ENCODE results near the gene REV3L.

REV3L gene

GRCh38 chr6:111462770-111463391 lies 20.1 kb downstream of the REV3L start:
- no peak for DNase-seq

- DNase-seq = no peak
Measured at GRCh38 chr6:111461860-111462259, 21.2 kb downstream of the REV3L start.

GRCh38 chr6:111458670-111459232 lies 24.3 kb downstream of the REV3L start:
- DNase-seq = no peak

DNA sequence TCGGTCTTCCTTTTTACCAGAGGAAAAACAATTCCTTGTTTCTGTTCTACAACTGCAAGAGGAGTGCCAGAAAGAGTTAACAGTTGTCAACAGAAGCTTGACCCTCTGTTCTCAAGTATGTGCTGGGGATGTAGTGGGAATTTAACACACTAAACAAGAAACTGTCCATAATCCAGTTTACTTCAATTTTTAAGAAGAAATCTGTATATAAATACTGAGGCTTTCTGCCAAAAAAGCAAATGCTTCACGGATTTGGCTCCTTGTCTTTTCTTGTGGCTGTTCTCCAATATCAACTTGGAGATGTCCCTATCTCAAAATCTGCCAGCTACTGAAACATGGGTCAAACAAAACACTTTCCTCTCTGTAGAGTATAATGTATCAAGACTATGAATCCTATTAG lies 26.8 kb downstream of the REV3L start:
- DNase-seq = no peak

GRCh38 chr6:111450636-111451035 lies 32.4 kb downstream of the REV3L start:
- no peak for DNase-seq

GRCh38 chr6:111450087-111450486 lies 32.9 kb downstream of the REV3L start:
- no peak for DNase-seq

GRCh38 chr6:111449129-111449528 lies 33.9 kb downstream of the REV3L start:
- no peak for DNase-seq

- no peak for DNase-seq
Measured at GRCh38 chr6:111447051-111447450, 36.0 kb downstream of the REV3L start.

- DNase-seq = no peak
Measured at GRCh38 chr6:111445861-111446267, 37.2 kb downstream of the REV3L start.

DNA sequence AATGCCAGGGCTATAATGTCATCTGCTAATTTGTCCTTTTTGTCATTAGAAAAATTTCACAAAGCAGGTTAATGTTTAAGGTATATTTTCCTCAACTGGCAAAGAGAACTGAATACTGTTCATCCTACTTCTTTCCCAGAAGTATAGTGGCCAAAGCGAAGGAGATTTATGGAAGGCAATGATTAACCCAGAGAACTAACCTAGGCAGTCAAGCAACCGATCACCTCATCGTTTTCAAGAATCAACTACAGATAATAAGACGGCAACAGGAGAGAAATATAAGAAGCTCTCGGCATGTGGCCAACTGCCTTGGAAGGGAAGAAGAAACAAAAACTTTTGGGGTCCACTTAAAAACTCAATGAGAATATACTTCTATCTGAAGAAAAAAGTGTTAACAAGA lies 38.2 kb downstream of the REV3L start:
- DNase-seq = no peak

GRCh38 chr6:111441678-111442243 lies 41.3 kb downstream of the REV3L start:
- no peak for DNase-seq

DNA sequence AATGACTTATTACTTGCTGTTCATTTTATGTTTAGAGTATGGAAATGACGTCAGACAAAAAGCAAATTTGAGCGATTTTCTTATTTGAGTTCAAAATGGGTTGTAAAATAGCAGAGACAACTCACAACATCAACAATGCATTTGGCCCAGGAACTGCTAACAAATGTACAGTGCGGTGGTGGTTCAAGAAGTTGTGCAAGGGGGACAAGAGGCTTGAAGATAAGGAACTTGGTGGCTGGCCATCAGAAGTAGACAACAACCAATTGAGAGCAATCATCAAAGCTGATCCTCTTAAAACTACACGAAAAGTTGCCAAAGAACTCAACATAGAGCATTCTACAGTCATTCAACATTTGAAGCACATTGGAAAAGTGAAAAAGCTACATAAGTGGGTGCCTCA lies 43.8 kb downstream of the REV3L start:
- no peak for DNase-seq

GRCh38 chr6:111437573-111437972 lies 45.4 kb downstream of the REV3L start:
- DNase-seq = no peak

DNA sequence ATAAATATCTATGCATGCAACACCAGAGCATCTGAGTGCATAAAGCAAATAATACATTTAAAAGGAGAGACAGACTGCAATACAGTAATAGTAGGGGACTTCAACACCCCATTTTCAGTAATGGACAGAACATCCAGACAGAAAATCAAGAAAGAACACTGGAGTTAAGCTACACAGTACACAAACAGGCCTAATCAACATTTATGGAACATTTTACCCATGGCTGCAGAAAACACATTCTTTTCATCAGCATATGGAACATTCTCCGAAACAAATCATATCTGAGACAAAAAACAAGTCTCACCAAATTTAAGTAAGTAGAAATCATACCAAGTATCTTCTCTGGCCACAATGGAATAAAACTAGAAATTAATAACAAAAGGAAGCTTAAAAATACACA lies 50.5 kb downstream of the REV3L start:
- DNase-seq = no peak

- DNase-seq = peak in 1 of 2 experiments; percentile 6
Measured at GRCh38 chr6:111430605-111431376, 52.2 kb downstream of the REV3L start.

DNA sequence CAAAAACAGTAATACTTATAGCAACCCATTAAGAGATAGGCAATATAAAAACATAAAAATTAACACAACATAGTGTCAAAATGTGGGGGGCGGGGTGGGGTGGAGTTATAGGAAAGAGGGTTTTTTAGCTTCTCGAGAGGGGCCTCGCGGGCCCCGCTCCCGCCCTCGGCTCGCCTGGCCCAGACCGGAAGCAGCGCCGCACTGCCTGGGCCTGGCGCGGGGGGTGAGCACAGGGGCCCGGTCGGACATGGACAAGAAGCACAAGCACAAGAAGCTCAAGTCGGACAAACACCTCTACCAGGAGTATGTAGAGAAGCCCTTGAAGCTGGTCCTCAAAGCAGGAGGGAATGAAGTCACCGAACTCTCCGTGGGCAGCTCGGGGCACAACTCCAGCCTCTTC lies 53.4 kb downstream of the REV3L start:
- no peak for DNase-seq

DNA sequence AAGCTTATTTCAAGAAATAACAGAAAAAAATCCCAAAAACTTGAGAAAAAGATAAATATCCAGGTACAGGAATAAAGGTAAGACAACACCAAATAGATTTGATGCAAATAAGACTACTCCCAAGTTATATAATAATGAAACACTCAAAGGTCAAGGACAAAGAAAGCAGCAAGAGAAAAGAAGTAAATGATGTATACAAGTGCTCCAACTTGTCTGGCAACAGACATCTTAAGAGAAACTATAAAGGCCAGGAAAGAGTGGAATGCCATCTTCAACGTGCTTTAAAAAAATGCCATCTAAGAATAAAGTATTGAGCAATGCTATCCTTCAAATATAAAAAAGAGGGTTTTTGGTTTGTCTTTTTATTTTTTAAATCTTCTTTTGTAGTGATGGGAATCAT lies 54.2 kb downstream of the REV3L start:
- DNase-seq = no peak

GRCh38 chr6:111427341-111428116 lies 55.5 kb downstream of the REV3L start:
- DNase-seq = no peak

DNA sequence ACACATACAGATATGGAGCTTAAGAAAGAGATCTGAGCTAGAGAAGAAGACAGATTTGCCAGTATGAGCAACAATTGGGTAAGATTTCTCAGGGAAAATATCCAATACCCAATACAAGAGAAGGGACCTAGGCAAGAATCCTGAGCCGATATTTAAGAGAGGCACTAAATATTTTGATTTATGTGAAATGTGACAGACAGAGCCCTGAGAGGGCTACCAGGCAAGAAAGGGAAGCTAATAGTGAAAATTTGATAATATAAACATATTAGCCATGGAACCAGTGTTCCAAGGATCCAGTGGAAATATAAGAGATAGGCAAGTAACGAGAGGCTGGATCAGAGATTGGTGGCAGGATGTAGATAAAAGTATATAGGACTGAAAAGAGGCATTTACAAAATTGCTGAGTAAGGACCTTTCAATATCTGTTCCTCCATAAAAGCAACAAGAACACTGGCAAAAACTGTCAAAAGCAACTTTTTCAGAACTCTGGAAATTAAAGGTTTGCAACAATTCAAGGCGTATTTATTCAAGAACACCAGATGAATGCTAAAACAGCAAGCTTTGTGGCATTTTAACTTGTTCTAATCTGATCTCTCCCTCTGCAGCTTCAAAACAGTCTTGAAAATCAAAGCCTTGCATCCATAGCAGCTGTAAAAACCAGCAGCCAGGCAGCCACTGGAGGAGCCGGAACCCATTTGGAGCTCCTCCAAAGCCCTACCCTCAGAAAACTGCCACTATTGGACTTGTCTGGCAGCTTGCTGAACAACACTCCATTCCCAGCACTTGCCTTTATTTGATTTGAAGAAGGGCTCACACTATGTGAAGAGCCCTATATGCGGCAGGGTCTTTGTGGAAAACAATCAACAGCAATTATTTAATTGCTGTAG lies 58.8 kb downstream of the REV3L start:
- peak in 1 of 2 experiments; percentile 8 for DNase-seq

DNA sequence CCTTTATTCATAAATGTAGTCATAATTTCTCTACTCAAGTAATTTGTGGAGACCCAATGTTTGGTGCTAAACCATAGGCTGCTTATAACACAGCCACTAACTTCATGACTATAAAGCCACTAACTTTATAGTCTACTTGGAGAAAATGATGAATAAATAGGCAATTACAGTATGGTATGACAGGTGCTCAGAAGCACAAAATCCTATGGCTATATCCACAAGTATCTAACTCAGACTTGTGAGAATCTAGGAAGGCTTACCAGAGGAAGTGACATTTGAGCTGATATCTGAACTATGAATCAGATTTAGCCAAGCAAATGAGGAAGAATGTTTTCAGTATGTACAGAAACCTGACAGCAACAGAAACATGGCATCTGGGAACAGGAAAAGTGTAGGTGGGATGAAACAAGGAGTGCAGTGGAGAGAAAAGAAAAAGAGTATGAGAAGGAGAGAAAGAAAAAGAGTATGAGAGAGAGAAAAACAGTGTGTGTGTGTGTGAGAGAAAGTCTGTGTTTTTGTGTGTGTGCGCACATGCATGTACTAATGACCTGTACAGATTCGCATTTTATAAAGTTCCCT lies 59.9 kb downstream of the REV3L start:
- no peak for DNase-seq

DNA sequence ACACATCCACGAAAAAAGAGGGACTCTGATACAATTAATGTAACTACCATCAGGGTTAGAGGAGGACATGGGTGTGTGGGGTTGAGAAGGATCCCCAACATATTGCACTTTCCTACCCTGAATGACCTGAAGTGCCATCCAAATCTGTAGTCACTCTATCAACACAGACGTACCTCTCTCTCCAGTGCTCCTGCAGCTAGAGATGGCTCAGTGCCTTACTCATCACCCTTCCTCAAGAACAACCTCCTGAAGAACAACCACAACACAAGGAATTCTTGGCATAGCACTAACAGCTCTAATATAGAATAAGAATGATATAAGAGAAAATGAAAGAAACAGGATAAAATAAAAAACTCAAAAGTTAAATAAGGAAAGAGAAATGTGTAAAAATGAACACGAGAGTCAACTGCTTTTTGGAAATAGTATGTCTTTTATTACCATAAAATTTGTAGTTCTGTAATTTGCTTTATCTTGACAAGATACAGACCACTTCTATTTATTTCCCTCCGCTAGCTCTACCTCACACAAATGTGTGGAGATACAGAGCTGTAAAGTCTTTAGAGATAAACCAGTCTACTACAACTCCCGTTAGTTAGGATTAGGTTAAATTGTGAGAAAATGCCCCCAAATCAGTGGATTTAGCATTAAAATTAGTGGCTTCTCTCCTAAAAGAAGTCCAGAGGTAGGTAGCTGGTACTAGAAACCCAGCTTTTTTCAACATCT lies 63.9 kb downstream of the REV3L start:
- no peak for DNase-seq
